OCI-M1 (cell line): ENCODE results near the gene TRIM40.
"Not testable (repeated sequence)": the region's sequence is repeated elsewhere in the genome, so short reads cannot be mapped to it uniquely, and the experiment has no call there.

Experiments
- DNase-seq: peaks from one replicate; lab custom pipeline; 2025; lab: John Stamatoyannopoulos, UW

The TRIM40 gene

GRCh38 chr6:30163918-30164654 is 28.1 kb downstream of the TRIM40 start:
- DNase-seq = peak; percentile 33

- no peak for DNase-seq
Observed at GRCh38 chr6:30164714-30165113, 28.8 kb downstream of the TRIM40 start.

- DNase-seq = not testable (repeated sequence)
Observed at GRCh38 chr6:30165238-30165637, 29.3 kb downstream of the TRIM40 start.

GRCh38 chr6:30167101-30167500 is 31.2 kb downstream of the TRIM40 start:
- DNase-seq = no peak

GRCh38 chr6:30168741-30169140 is 32.8 kb downstream of the TRIM40 start:
- DNase-seq = peak; percentile 23

- DNase-seq = peak; percentile 86
Observed at GRCh38 chr6:30169658-30170614, 34.0 kb downstream of the TRIM40 start.

GRCh38 chr6:30171677-30172471 is 35.9 kb downstream of the TRIM40 start:
- no peak for DNase-seq

- no peak for DNase-seq
Observed at GRCh38 chr6:30172681-30173080, 36.7 kb downstream of the TRIM40 start.

- DNase-seq = no peak
Observed at GRCh38 chr6:30175765-30176164, 39.8 kb downstream of the TRIM40 start.

- DNase-seq = no peak
Observed at GRCh38 chr6:30178837-30179236, 42.9 kb downstream of the TRIM40 start.

GRCh38 chr6:30180145-30180544 is 44.2 kb downstream of the TRIM40 start:
- no peak for DNase-seq

- no peak for DNase-seq
Observed at GRCh38 chr6:30184417-30185031, 48.6 kb downstream of the TRIM40 start.

- DNase-seq = no peak
Observed at GRCh38 chr6:30185846-30186484, 50.0 kb downstream of the TRIM40 start.

- no peak for DNase-seq
Observed at GRCh38 chr6:30188541-30188940, 52.6 kb downstream of the TRIM40 start.

GRCh38 chr6:30192076-30192475 is 56.1 kb downstream of the TRIM40 start:
- DNase-seq = no peak

- no peak for DNase-seq
Observed at GRCh38 chr6:30194797-30195690, 59.1 kb downstream of the TRIM40 start.

- DNase-seq = no peak
Observed at GRCh38 chr6:30195951-30196350, 60.0 kb downstream of the TRIM40 start.

GRCh38 chr6:30196376-30196775 is 60.4 kb downstream of the TRIM40 start:
- no peak for DNase-seq
